Uterus (tissue), 2 donors: ENCODE results near the gene OR5K1.

Experiments
- POLR2A ChIP-seq, 2 donors: fragments of 450-650 bp; IDR thresholded peaks; one replicate each; pipeline ENCODE4 v1.6.1; 2016; ENCODE audit warnings: antibody characterized with exemption in 2 of 2, mild to moderate bottlenecking in 1 of 2, moderate library complexity in 1 of 2
- TF ChIP-seq, protein P1 (sequence below), 4 experiments: fragments of 200-600 bp in 2 of 4; fragments of 450-650 bp in 2 of 4; sonication (generic) in 2 of 4; IDR thresholded peaks; one replicate each; pipeline ENCODE4 v1.5.1; 2016 to 2019; ENCODE audit warnings: antibody characterized with exemption in 4 of 4, mild to moderate bottlenecking in 2 of 4, moderate library complexity in 1 of 4

DNA sequence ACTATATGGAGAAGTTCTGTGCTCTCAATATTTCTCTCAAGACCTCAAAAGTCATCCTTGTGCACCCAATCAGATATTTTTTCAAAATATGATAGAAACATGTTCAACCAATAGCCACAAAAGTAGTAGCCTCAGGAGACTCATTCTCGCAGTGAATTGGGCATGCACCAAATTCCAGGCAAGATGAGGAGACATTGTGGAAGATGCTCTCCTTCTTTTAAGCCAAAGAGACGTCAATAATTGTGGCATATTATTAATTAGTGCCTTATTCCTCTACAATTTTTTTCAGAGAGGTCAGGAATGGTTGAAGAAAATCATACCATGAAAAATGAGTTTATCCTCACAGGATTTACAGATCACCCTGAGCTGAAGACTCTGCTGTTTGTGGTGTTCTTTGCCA is 34.4 kb downstream of the OR5K1 start, which contains the start of gene OR5K2:
- TF ChIP-seq, protein P1, sequence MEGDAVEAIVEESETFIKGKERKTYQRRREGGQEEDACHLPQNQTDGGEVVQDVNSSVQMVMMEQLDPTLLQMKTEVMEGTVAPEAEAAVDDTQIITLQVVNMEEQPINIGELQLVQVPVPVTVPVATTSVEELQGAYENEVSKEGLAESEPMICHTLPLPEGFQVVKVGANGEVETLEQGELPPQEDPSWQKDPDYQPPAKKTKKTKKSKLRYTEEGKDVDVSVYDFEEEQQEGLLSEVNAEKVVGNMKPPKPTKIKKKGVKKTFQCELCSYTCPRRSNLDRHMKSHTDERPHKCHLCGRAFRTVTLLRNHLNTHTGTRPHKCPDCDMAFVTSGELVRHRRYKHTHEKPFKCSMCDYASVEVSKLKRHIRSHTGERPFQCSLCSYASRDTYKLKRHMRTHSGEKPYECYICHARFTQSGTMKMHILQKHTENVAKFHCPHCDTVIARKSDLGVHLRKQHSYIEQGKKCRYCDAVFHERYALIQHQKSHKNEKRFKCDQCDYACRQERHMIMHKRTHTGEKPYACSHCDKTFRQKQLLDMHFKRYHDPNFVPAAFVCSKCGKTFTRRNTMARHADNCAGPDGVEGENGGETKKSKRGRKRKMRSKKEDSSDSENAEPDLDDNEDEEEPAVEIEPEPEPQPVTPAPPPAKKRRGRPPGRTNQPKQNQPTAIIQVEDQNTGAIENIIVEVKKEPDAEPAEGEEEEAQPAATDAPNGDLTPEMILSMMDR (IDR thresholded peaks at IDR 0.05): no peak
- no peak for TF ChIP-seq POLR2A (IDR thresholded peaks at IDR 0.05)
